ENCODE results near the gene CDC42BPA.

Gene CDC42BPA

GRCh38 chr1:227215863-227216510, 102.3 kb downstream of the CDC42BPA start:
- no peak for TF ChIP-seq ZFX (IDR thresholded peaks at IDR 0.05; ENCODE audit: borderline replicate concordance)
- TF ChIP-seq CTCF (IDR thresholded peaks at IDR 0.05): no peak
- H3K27ac ChIP-seq: no peak overlapping the region

GRCh38 chr1:227214207-227214606, 104.1 kb downstream of the CDC42BPA start:
- H3K27ac ChIP-seq: no peak overlapping the region
- TF ChIP-seq ZFX (IDR thresholded peaks at IDR 0.05; ENCODE audit: borderline replicate concordance): no peak
- no peak for TF ChIP-seq CTCF (IDR thresholded peaks at IDR 0.05)

- no peak for TF ChIP-seq ZFX (IDR thresholded peaks at IDR 0.05; ENCODE audit: borderline replicate concordance)
- no peak for TF ChIP-seq CTCF (IDR thresholded peaks at IDR 0.05)
- H3K27ac ChIP-seq: no peak overlapping the region
Observed at GRCh38 chr1:227213426-227213825, 104.9 kb downstream of the CDC42BPA start.

- TF ChIP-seq CTCF (IDR thresholded peaks at IDR 0.05) (no peak), ZFX (IDR thresholded peaks at IDR 0.05; ENCODE audit: borderline replicate concordance) (no peak)
- no peak overlapping the region for H3K27ac ChIP-seq
Observed at GRCh38 chr1:227212164-227212563, 106.1 kb downstream of the CDC42BPA start.

GRCh38 chr1:227210604-227211003, 107.7 kb downstream of the CDC42BPA start:
- TF ChIP-seq CTCF (IDR thresholded peaks at IDR 0.05): no peak
- TF ChIP-seq ZFX (IDR thresholded peaks at IDR 0.05; ENCODE audit: borderline replicate concordance): no peak

GRCh38 chr1:227197064-227197463, 121.2 kb downstream of the CDC42BPA start:
- TF ChIP-seq CTCF (IDR thresholded peaks at IDR 0.05): no peak
- TF ChIP-seq ZFX (IDR thresholded peaks at IDR 0.05; ENCODE audit: borderline replicate concordance): no peak
- no peak overlapping the region for H3K27ac ChIP-seq

More at GRCh38 chr1:227210604-227211003, 107.7 kb downstream of the CDC42BPA start:
- no peak overlapping the region for H3K27ac ChIP-seq

GRCh38 chr1:227192163-227192562, 126.1 kb downstream of the CDC42BPA start:
- no peak for TF ChIP-seq CTCF (IDR thresholded peaks at IDR 0.05)
- no peak for TF ChIP-seq ZFX (IDR thresholded peaks at IDR 0.05; ENCODE audit: borderline replicate concordance)
- H3K27ac ChIP-seq: no peak overlapping the region

All from 22Rv1 (cell line).